Calu3 (cell line): ENCODE measurements around the gene FERMT3. TPM values are rescaled to one million over a fixed set of nuclear protein-coding genes. Genes with fewer than 3 reads are reported as not detected.

Experiments used
- BruUV-seq: library from RNA; stranded (reverse); fragments of 400-500 nt; replicated peaks from 2 replicates; lab custom pipeline; 2021; lab: Mats Ljungman, UMichigan
- CTCF ChIA-PET: fragments of 300-600 bp; sonication (Branson Sonifier 250); formaldehyde crosslinking; loops from one replicate; lab custom pipeline; 2022; ENCODE audit warnings: antibody characterized with exemption; lab: Charles Lee
- DNase-seq: peaks from one replicate; pipeline ENCODE4 v3.0.0; 2022
- H3K27ac Mint-ChIP-seq: one replicate; pipeline ENCODE4 v1.8.0; 2022; ENCODE audit warnings: mixed read lengths; ENCODE audit not compliant: unreplicated experiment
- H3K27me3 Mint-ChIP-seq: one replicate; pipeline ENCODE4 v1.8.0; 2022; ENCODE audit warnings: mixed read lengths; ENCODE audit not compliant: unreplicated experiment
- H3K36me3 Mint-ChIP-seq: one replicate; pipeline ENCODE4 v1.8.0; 2022; ENCODE audit warnings: mild to moderate bottlenecking, moderate library complexity, mixed read lengths; ENCODE audit not compliant: insufficient read depth, unreplicated experiment
- H3K4me1 Mint-ChIP-seq: one replicate; pipeline ENCODE4 v1.8.0; 2022; ENCODE audit warnings: mild to moderate bottlenecking, low read depth, mixed read lengths; ENCODE audit not compliant: unreplicated experiment
- H3K4me3 Mint-ChIP-seq: one replicate; pipeline ENCODE4 v1.8.0; 2022; ENCODE audit warnings: mild to moderate bottlenecking, low read depth, moderate library complexity, mixed read lengths; ENCODE audit not compliant: unreplicated experiment
- H3K9me3 Mint-ChIP-seq: one replicate; pipeline ENCODE4 v1.8.0; 2022; ENCODE audit warnings: low read depth, mixed read lengths; ENCODE audit not compliant: unreplicated experiment
- intact Hi-C: fragments of 100-400 bp; cut with micrococcal nuclease; formaldehyde crosslinking; loops from one replicate; pipeline ENCODE4 v1.10.0; 2022; ENCODE audit not compliant: unreplicated experiment
- total RNA-seq: library from RNA; stranded (reverse); gene quantifications from 2 replicates; pipeline ENCODE4 v1.2.3, GENCODE V29; 2022
- TF ChIP-seq, protein P1 (sequence below): fragments of 200-600 bp; IDR thresholded peaks from one replicate; pipeline ENCODE4 v1.8.0; 2022; ENCODE audit warnings: antibody characterized with exemption; ENCODE audit not compliant: unreplicated experiment

The FERMT3 gene
- total RNA-seq, 1 experiment from 2014 or later = 16.6 TPM

- Mint-ChIP-seq H3K36me3 (peaks cover 85% of the 10 kb centered on the region), H3K27me3 (no peaks in the 10 kb centered on the region), H3K4me3 (no peak overlapping the region), H3K9me3 (no peaks in the 10 kb centered on the region), H3K27ac (no peak overlapping the region), H3K4me1 (peaks cover 9% of the 10 kb centered on the region)
- no TSS peak for BruUV-seq
- DNase-seq = no peak
- CTCF ChIA-PET = interaction anchor here (0.5 to 1.5 kb wide), 3 partner anchors 12 to 37 kb away, joined by 4 to 6 read pairs (median 5); partner anchors contain the start of gene STIP1
- intact Hi-C loops = no loop called here
- TF ChIP-seq, protein P1, sequence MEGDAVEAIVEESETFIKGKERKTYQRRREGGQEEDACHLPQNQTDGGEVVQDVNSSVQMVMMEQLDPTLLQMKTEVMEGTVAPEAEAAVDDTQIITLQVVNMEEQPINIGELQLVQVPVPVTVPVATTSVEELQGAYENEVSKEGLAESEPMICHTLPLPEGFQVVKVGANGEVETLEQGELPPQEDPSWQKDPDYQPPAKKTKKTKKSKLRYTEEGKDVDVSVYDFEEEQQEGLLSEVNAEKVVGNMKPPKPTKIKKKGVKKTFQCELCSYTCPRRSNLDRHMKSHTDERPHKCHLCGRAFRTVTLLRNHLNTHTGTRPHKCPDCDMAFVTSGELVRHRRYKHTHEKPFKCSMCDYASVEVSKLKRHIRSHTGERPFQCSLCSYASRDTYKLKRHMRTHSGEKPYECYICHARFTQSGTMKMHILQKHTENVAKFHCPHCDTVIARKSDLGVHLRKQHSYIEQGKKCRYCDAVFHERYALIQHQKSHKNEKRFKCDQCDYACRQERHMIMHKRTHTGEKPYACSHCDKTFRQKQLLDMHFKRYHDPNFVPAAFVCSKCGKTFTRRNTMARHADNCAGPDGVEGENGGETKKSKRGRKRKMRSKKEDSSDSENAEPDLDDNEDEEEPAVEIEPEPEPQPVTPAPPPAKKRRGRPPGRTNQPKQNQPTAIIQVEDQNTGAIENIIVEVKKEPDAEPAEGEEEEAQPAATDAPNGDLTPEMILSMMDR = no peak
These were observed 3.0 kb upstream of the FERMT3 start for GRCh38 chr11:64203421-64204079.

DNA sequence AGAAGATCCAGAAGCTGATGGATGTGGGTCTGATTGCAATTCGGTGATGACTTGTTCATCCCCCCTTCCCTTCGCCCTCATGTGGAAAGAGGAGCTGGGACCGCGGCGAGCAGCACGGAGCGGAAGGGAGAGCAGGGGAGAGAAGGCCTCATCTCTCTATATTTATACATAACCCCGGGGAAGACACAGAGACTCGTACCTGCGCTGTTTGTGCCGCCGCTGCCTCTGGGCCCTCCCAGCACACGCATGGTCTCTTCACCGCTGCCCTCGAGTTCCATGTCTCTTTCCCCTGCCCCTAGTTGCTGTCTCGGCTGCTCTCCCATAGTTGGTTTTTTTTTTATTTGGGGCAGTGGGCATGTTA lies 2.5 kb upstream of the FERMT3 start:
- no peak overlapping the region for H3K4me3 Mint-ChIP-seq
- BruUV-seq = TSS peak; percentile 95
- TF ChIP-seq, protein P1 = no peak
- CTCF ChIA-PET = interaction anchor here (0.5 to 1.9 kb wide), 13 partner anchors 13 to 151 kb away, joined by 3 to 16 read pairs (median 4); partner anchors contain the start of genes PLCB3, PRDX5, STIP1 and TRMT112
- no peak for DNase-seq
- peaks cover 85% of the 10 kb centered on the region for H3K36me3 Mint-ChIP-seq
- H3K4me1 Mint-ChIP-seq = peaks cover 9% of the 10 kb centered on the region
- H3K27me3 Mint-ChIP-seq = no peaks in the 10 kb centered on the region
- peak overlapping the region; percentile 31 for H3K27ac Mint-ChIP-seq
- intact Hi-C loops = no loop called here
- no peaks in the 10 kb centered on the region for H3K9me3 Mint-ChIP-seq

DNA sequence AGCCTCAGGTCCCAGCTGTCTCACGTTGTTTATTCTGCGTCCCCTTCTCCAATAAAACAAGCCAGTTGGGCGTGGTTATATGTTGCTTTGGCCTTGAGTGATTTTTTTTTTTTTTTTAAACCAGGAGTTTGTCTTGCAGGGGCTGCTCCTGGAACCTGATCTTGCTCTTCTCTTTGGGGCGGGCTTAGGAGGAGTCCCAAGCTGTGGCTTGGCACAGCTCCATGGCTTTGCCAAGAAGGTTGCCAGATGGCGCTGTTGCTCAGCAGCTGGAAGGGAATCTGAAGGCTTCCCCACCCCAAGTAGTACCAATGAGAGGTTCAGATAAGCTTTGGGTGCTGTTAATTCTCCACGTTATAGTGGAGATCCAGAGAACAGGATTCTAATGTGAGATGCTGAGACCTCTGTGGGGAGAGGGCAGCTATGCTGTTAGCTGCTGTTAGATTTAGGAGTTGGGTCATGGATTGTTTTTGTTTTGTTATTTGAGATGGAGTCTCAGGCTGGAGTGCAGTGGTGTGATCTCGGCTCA lies 2.0 kb upstream of the FERMT3 start:
- CTCF ChIA-PET = interaction anchor here (0.7 to 1.9 kb wide), 14 partner anchors 13 to 244 kb away, joined by 3 to 16 read pairs (median 4); partner anchors contain the start of genes PLCB3, PRDX5, STIP1 and TRMT112
- peaks cover 9% of the 10 kb centered on the region for H3K4me1 Mint-ChIP-seq
- peak; percentile 78 for DNase-seq
- H3K9me3 Mint-ChIP-seq = no peaks in the 10 kb centered on the region
- H3K36me3 Mint-ChIP-seq = peaks cover 85% of the 10 kb centered on the region
- intact Hi-C loops = no loop called here
- H3K27ac Mint-ChIP-seq = peak overlapping the region; percentile 31
- no TSS peak for BruUV-seq
- H3K27me3 Mint-ChIP-seq = no peaks in the 10 kb centered on the region
- TF ChIP-seq, protein P1 = peak; percentile 12
- no peak overlapping the region for H3K4me3 Mint-ChIP-seq

- BruUV-seq = no TSS peak
- Mint-ChIP-seq H3K36me3 (peaks cover 72% of the 10 kb centered on the region), H3K9me3 (no peaks in the 10 kb centered on the region), H3K27me3 (no peaks in the 10 kb centered on the region), H3K4me1 (peaks cover 9% of the 10 kb centered on the region), H3K4me3 (no peak overlapping the region), H3K27ac (no peak overlapping the region)
- intact Hi-C loops = no loop called here
- TF ChIP-seq, protein P1 = no peak
- CTCF ChIA-PET = interaction anchor here (0.6 kb wide), 1 partner anchor 40 kb away, joined by 6 read pairs; no protein-coding TSS in a partner anchor
- DNase-seq = no peak
These were observed 950 bp downstream of the FERMT3 start for GRCh38 chr11:64207256-64208085.
